GM12872 (cell line): ENCODE data around the gene MAX.

ENCODE experiments used
- CTCF ChIP-seq: IDR thresholded peaks from 3 replicates; pipeline ENCODE4 v1.5.1; 2011; ENCODE audit warnings: low read depth, mild to moderate bottlenecking, low read length, moderate library complexity; ENCODE audit not compliant: insufficient read depth

MAX gene

GRCh38 chr14:65103150-65103760 is 938 bp upstream of the MAX start:
- peak; percentile 47; the same call in 2 of the 3 replicates for TF ChIP-seq CTCF

GRCh38 chr14:65101631-65102440 is 481 bp downstream of the MAX start:
- no peak for TF ChIP-seq CTCF

GRCh38 chr14:65100922-65101541 is 1.3 kb downstream of the MAX start:
- TF ChIP-seq CTCF = no peak

- no peak for TF ChIP-seq CTCF
Observed at GRCh38 chr14:65098586-65098985, 3.7 kb downstream of the MAX start.

GRCh38 chr14:65096323-65097089 is 5.8 kb downstream of the MAX start:
- no peak for TF ChIP-seq CTCF

- TF ChIP-seq CTCF = no peak
Observed at GRCh38 chr14:65095633-65096205, 6.6 kb downstream of the MAX start.

- TF ChIP-seq CTCF = no peak
Observed at GRCh38 chr14:65092349-65092748, 10.0 kb downstream of the MAX start.
